ENCODE results near the gene SUN1. TPM values are rescaled to one million over a fixed set of nuclear protein-coding genes. Genes with fewer than 3 reads are reported as not detected.
"Not testable (repeated sequence)": the region's sequence is repeated elsewhere in the genome, so short reads cannot be mapped to it uniquely, and the experiment has no call there.

The SUN1 gene
- polyA plus RNA-seq, 1 of the 3 experiments (the other 2 are of a cell fraction) = 369 TPM

DNA sequence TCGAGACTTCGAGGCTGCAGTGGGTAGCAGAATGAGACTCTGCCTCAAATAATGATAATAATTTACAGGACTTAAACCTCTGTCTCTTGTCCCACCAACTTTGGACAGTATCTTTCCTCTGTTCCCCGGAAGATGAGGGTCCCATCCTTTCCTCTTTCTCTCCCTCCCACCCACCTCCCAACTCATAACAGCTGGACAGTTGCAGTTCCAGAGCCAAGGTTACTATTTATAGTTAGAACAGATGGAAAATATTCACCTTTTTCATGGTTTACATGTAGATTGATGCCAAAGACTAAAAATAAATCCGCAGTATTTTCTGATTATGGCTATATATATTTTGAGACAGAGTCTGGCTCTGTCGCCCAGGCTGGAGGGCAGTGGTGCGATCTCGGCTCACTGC lies 31.6 kb upstream of the SUN1 start:
- H3K9ac ChIP-seq = no peak overlapping the region

DNA sequence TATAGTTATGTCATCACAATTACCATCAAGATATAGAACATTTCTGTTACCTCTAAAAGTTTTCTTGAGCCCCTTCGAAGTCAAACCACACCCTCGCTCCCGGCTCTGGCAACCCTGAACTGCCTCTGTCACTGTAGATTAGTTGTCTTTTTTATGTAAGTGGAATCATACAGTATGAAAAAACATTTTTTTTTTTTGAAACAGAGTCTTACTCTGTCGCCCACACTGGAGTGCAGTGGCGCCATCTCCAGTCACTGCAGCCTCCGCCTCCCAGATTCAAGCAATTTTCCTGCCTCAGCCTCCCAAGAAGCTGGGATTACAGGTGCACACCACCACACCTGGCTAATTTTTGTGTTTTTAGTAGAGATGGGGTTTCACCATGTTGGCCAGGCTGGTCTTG lies 30.9 kb upstream of the SUN1 start:
- H3K9ac ChIP-seq; H3F3A ChIP-seq (replicated peaks; ENCODE audit: insufficient read depth); H3K27ac ChIP-seq (ENCODE audit: low read depth in 2 of 2, low read length in 1 of 2); H2AFZ ChIP-seq (ENCODE audit: low read depth); H3K4me3 ChIP-seq (ENCODE audit: low read depth in 2 of 2, low read length in 1 of 2); H3K27me3 ChIP-seq (ENCODE audit: insufficient read depth); H3K79me2 ChIP-seq (ENCODE audit: insufficient read depth); H3K4me2 ChIP-seq; POLR2A ChIA-PET; H3K9me3 ChIP-seq; H3K4me1 ChIP-seq (ENCODE audit: control insufficient read depth in 1 of 2, insufficient read depth in 2 of 2, low read depth in 1 of 2, low read length in 1 of 2); DNase-seq; H4K20me1 ChIP-seq (ENCODE audit: insufficient read depth); H3K9me2 ChIP-seq; H3K36me3 ChIP-seq (replicated peaks in 1 of 2; ENCODE audit: control insufficient read depth in 1 of 2, insufficient read depth in 2 of 2, low read length in 1 of 2): not testable (repeated sequence)
- CTCF ChIA-PET = interaction anchor here (1.0 to 1.9 kb wide), 6 partner anchors 11 to 480 kb away, joined by 3 to 10 read pairs (median 5); no protein-coding TSS in a partner anchor
- WGBS (ENCODE audit: low lambda C conversion rate) = 80% methylated on average over 6 of the region's 6 CpGs

More for the DNA sequence above, 31.6 kb upstream of the SUN1 start:
- Histone ChIP-seq H3K9me3 (no peaks in the 10 kb centered on the region), H3K27ac (ENCODE audit: low read depth in 2 of 2, low read length in 1 of 2) (no peak overlapping the region), H3K4me3 (ENCODE audit: low read depth in 2 of 2, low read length in 1 of 2) (no peak overlapping the region), H3F3A (replicated peaks; ENCODE audit: insufficient read depth) (no peaks in the 10 kb centered on the region), H2AFZ (ENCODE audit: low read depth) (no peak overlapping the region), H4K20me1 (ENCODE audit: insufficient read depth) (no peaks in the 10 kb centered on the region), H3K4me2 (no peak overlapping the region), H3K4me1 (ENCODE audit: control insufficient read depth in 1 of 2, insufficient read depth in 2 of 2, low read depth in 1 of 2, low read length in 1 of 2) (peaks cover 0 to 4% of the 10 kb centered on the region in 2 experiments; a peak in 1 of 4 replicates), H3K36me3 (replicated peaks in 1 of 2; ENCODE audit: control insufficient read depth in 1 of 2, insufficient read depth in 2 of 2, low read length in 1 of 2) (no peaks in the 10 kb centered on the region), H3K27me3 (ENCODE audit: insufficient read depth) (no peaks in the 10 kb centered on the region), H3K79me2 (ENCODE audit: insufficient read depth) (no peaks in the 10 kb centered on the region), H3K9me2 (no peaks in the 10 kb centered on the region)
- DNase-seq = no peak
- ChIA-PET POLR2A (no interaction called here), CTCF (interaction anchor here (1.9 to 3.3 kb wide), 2 partner anchors 15 to 72 kb away, joined by 10 to 21 read pairs; no protein-coding TSS in a partner anchor)
- TF ChIP-seq FOSL2 (IDR thresholded peaks at IDR 0.05; ENCODE audit: borderline replicate concordance, low read depth) = no peak
- no peak for TF ChIP-seq RCOR1 (IDR thresholded peaks at IDR 0.05; ENCODE audit: low read length)
- TF ChIP-seq YY1 (IDR thresholded peaks at IDR 0.05; ENCODE audit: low read depth) = no peak
- no peak for TF ChIP-seq GABPA (IDR thresholded peaks at IDR 0.05; ENCODE audit: low read depth)
- TF ChIP-seq POLR2AphosphoS5 (IDR thresholded peaks at IDR 0.05; ENCODE audit: low read depth, low read length) = no peak
- TF ChIP-seq, protein P1, sequence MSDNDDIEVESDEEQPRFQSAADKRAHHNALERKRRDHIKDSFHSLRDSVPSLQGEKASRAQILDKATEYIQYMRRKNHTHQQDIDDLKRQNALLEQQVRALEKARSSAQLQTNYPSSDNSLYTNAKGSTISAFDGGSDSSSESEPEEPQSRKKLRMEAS (IDR thresholded peaks at IDR 0.05; ENCODE audit: low read depth) = no peak
- TF ChIP-seq TAF1 (IDR thresholded peaks at IDR 0.05; ENCODE audit: borderline replicate concordance, low read depth, low read length) = no peak
- TF ChIP-seq RXRA (IDR thresholded peaks at IDR 0.05; ENCODE audit: borderline replicate concordance, low read depth) = no peak
- TF ChIP-seq, protein P2, sequence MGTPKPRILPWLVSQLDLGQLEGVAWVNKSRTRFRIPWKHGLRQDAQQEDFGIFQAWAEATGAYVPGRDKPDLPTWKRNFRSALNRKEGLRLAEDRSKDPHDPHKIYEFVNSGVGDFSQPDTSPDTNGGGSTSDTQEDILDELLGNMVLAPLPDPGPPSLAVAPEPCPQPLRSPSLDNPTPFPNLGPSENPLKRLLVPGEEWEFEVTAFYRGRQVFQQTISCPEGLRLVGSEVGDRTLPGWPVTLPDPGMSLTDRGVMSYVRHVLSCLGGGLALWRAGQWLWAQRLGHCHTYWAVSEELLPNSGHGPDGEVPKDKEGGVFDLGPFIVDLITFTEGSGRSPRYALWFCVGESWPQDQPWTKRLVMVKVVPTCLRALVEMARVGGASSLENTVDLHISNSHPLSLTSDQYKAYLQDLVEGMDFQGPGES (IDR thresholded peaks at IDR 0.05; ENCODE audit: low read depth, low read length) = no peak
- no peak for TF ChIP-seq RAD21 (IDR thresholded peaks at IDR 0.05; ENCODE audit: low read length)
- TF ChIP-seq NRF1 (IDR thresholded peaks at IDR 0.05; ENCODE audit: low read depth, low read length) = no peak
- no peak for TF ChIP-seq JUND (IDR thresholded peaks at IDR 0.05)
- 92% methylated on average over 7 of the region's 7 CpGs for WGBS (ENCODE audit: low lambda C conversion rate)
